DOHH2 (cell line): ENCODE data around the gene INSYN2B.

ENCODE experiments used
- EZH2phosphoT487 ChIP-seq: fragments of 200-600 bp; sonication (generic); IDR thresholded peaks from 2 replicates; pipeline ENCODE4 v1.6.1; 2017; ENCODE audit warnings: borderline replicate concordance, mild to moderate bottlenecking, antibody characterized with exemption, low read length, moderate library complexity, mixed read lengths
- TF ChIP-seq, protein P1 (sequence below): fragments of 200-600 bp; sonication (generic); IDR thresholded peaks from one replicate; pipeline ENCODE4 v1.5.1; 2014; ENCODE audit warnings: antibody characterized with exemption, mild to moderate bottlenecking, low read depth, low read length; ENCODE audit not compliant: poor library complexity, severe bottlenecking

DNA sequence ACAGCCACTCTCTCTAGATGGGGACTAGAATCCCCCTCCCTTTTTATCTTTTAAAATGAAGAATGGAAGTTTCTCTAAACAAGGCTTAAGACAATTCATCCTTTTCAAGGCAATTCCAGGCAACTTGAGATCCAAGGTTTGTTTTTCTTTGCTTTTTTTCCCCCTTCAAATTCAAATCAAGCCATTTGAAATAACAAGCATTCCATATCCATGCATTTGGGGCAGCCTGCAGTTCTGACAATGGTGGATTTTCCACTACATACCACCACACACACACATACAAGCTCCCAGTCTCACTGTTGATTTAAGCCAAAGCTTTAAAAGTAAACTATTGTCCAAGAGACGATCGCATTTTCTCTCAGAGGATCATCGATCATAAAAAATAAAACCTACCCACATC lies 424 bp downstream of the INSYN2B start:
- TF ChIP-seq, protein P1, sequence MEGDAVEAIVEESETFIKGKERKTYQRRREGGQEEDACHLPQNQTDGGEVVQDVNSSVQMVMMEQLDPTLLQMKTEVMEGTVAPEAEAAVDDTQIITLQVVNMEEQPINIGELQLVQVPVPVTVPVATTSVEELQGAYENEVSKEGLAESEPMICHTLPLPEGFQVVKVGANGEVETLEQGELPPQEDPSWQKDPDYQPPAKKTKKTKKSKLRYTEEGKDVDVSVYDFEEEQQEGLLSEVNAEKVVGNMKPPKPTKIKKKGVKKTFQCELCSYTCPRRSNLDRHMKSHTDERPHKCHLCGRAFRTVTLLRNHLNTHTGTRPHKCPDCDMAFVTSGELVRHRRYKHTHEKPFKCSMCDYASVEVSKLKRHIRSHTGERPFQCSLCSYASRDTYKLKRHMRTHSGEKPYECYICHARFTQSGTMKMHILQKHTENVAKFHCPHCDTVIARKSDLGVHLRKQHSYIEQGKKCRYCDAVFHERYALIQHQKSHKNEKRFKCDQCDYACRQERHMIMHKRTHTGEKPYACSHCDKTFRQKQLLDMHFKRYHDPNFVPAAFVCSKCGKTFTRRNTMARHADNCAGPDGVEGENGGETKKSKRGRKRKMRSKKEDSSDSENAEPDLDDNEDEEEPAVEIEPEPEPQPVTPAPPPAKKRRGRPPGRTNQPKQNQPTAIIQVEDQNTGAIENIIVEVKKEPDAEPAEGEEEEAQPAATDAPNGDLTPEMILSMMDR = no peak
- TF ChIP-seq EZH2phosphoT487 = no peak
